Measurements from ENCODE around the gene MLX. TPM values are rescaled to one million over a fixed set of nuclear protein-coding genes. Genes with fewer than 3 reads are reported as not detected.

The MLX gene
- total RNA-seq, 2 donors from 2014 or later, result 24.9 to 28.7 TPM

DNA sequence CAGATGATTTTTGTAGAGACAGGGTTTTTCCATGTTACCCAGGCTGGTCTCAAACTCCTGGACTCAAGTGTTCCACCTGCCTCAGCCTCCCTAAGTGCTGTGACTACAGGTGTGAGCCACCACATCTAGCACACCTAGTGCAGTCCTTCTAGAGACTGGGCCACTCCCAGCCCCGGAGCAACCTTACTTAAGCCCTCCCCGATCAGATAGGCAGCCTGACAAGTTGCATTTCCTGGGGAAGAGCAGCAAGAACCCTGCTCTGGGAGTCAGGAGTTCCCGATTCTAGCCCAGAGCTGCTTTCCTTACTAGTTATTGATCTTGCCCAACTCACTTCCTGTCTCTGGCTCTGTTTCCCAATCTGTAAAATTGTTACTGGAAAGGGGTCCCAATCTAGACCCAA lies 37.8 kb upstream of the MLX start:
- no peaks in the 10 kb centered on the region for H3K27me3 ChIP-seq
- no peak for ATAC-seq
- no peak for TF ChIP-seq POLR2A (IDR thresholded peaks at IDR 0.05)
- TF ChIP-seq, protein P1, sequence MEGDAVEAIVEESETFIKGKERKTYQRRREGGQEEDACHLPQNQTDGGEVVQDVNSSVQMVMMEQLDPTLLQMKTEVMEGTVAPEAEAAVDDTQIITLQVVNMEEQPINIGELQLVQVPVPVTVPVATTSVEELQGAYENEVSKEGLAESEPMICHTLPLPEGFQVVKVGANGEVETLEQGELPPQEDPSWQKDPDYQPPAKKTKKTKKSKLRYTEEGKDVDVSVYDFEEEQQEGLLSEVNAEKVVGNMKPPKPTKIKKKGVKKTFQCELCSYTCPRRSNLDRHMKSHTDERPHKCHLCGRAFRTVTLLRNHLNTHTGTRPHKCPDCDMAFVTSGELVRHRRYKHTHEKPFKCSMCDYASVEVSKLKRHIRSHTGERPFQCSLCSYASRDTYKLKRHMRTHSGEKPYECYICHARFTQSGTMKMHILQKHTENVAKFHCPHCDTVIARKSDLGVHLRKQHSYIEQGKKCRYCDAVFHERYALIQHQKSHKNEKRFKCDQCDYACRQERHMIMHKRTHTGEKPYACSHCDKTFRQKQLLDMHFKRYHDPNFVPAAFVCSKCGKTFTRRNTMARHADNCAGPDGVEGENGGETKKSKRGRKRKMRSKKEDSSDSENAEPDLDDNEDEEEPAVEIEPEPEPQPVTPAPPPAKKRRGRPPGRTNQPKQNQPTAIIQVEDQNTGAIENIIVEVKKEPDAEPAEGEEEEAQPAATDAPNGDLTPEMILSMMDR (IDR thresholded peaks at IDR 0.05), result no peak
- 45 to 63% methylated on average over 3 of the region's 3 CpGs for WGBS, 2 donors
- intact Hi-C loops (cut with DNase I), result no loop called here
- H3K4me3 ChIP-seq, result no peak overlapping the region
- H3K36me3 ChIP-seq (replicated peaks in 1 of 2; ENCODE audit: insufficient read depth in 1 of 2, low read depth in 2 of 2), result no peaks in the 10 kb centered on the region
- no peak for DNase-seq
- H3K27ac ChIP-seq, result peak overlapping the region in 1 of 4 donors; percentile 81
- peaks cover 32% of the 10 kb centered on the region for H3K4me1 ChIP-seq
- no peaks in the 10 kb centered on the region for H3K9me3 ChIP-seq

DNA sequence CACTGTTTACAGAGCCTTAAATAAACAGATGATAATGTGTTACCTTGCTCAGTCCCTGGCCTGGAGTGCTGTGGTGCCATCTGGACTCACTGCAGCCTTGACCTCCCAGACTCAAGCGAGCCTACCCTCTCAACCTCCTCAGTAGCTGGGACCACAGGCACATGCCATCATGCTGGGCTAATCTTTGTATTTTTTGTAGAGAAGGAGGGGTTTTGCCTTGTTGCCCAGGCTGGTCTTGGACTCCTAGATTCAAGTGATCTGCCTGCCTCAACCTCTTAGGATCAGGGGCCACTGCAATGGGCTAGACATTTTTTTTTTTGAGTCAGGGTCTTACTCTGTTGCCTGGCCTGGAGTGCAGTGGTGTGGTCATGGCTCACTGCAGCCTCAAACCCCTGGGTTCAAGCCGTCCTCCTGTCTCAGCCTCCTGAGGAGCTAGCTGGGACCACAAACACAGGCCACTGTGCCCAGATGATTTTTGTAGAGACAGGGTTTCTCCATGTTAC lies 35.9 kb upstream of the MLX start:
- Histone ChIP-seq H3K36me3 (replicated peaks in 1 of 2; ENCODE audit: insufficient read depth in 1 of 2, low read depth in 2 of 2) (no peaks in the 10 kb centered on the region), H3K27me3 (no peaks in the 10 kb centered on the region), H3K4me3 (no peak overlapping the region), H3K4me1 (peaks cover 46% of the 10 kb centered on the region), H3K27ac (peak overlapping the region; percentile 40 to 83 (median 82)), H3K9me3 (no peaks in the 10 kb centered on the region)
- 29 to 64% methylated on average over 1 to 2 of the region's 2 CpGs for WGBS, 2 donors
- intact Hi-C loops (cut with DNase I), result no loop called here
- TF ChIP-seq, protein P1 (IDR thresholded peaks at IDR 0.05), result no peak
- no peak for TF ChIP-seq POLR2A (IDR thresholded peaks at IDR 0.05)
- DNase-seq (peak in 3 of 4 donors; percentile 61 to 74 (median 68)), ATAC-seq (peak; percentile 38)

DNA sequence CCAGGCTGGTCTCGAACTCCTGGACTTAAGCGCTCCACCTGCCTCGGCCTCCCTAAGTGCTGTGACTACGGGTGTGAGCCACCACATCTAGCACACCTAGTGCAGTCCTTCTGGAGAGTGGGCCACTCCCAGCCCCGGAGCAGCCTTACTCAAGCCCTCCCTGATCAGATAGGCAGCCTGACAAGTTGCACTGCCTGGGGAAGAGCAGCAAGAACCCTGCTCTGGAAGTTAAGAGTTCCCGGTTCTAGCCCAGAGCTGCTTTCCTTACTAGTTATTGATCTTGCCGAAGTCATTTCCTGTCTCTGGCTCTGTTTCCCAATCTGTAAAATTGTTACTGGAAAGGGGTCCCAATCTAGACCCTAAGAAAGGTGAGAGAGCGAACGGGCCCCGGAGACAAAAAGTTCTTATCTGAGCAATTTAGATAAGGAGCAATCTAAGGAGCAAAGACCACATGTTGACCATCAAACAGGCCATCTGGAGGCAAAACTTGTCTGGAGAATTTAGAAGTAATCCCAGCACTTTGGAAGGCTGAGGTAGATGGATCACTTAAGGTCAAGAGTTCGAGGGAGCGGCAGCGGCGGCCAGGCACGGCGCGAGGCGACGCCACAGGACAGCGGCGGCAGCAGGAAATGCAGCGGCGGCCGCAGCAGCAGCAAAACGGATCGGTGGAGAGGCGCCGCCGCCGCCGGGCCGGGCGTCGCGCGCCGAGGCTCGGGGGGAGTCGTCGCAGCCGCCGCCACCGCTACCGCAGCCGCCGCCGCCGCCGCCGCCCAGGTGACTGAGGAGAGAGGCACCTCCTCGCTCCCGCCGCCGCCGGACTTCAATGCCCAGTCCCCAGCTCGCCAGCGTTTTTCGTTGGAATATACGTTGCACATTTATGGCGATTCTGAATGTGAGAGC lies 35.2 kb upstream of the MLX start:
- intact Hi-C loops (cut with DNase I), result no loop called here
- peak; percentile 64 to 75 (median 68) for DNase-seq

DNA sequence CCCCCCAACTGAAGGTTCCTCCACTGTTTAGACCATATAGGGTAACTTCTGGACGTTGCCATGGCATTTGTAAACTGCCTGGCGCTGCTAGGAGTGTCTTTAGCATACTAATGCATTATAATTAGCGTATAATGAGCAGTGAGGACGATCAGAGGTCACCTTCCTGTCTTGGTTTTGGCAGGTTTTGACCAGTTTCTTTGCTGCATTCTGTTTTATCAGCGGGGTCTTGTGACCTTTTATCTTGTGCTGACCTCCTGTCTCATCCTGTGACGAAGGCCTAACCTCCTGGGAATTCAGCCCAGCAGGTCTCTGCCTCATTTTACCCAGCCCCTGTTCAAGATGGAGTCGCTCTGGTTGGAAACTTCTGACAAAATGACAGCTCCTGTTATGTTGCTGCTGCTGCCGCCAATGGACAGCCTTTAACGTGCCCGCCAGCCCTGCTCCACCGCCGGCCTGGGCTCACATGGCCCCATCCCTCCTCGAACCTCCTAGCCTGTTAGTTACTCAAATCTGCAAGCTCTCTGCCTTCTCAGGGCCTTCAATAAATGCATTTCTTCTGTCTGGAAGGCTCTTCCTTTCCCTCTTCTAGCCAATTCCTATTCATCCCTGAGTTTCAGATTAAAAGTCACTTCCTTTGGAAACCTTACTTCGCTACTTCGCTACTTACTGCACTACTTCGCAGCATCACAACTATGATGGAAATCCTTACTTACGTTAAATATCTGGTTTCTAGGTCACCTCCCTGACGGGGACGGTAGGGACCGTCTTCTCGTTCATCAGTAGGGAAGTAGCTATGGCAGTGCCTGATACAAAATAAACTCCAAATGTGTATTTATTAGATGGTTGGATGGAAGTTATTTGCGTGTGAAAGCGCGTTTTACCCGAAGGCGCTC lies 31.5 kb upstream of the MLX start:
- H3K4me1 ChIP-seq, result peaks cover 45% of the 10 kb centered on the region
- H3K36me3 ChIP-seq (replicated peaks in 1 of 2; ENCODE audit: insufficient read depth in 1 of 2, low read depth in 2 of 2), result peaks cover 0 to 4% of the 10 kb centered on the region in 2 donors
- H3K27ac ChIP-seq, result peak overlapping the region; percentile 90 to 94 (median 92)
- ATAC-seq, result peak; percentile 2
- H3K4me3 ChIP-seq, result peak overlapping the region in 1 of 2 donors; percentile 15
- H3K27me3 ChIP-seq, result no peaks in the 10 kb centered on the region
- intact Hi-C loops (cut with DNase I), result no loop called here
- H3K9me3 ChIP-seq, result no peaks in the 10 kb centered on the region
- TF ChIP-seq, protein P1 (IDR thresholded peaks at IDR 0.05), result no peak
- TF ChIP-seq POLR2A (IDR thresholded peaks at IDR 0.05), result no peak
- DNase-seq, result no peak
- WGBS, 2 donors, result 36% methylated on average over 26 of the region's 26 CpGs

More for the DNA sequence above, 35.2 kb upstream of the MLX start:
- H3K4me3 ChIP-seq, result no peak overlapping the region
- TF ChIP-seq POLR2A (IDR thresholded peaks at IDR 0.05), result no peak
- TF ChIP-seq, protein P1 (IDR thresholded peaks at IDR 0.05), result peak; percentile 11 to 69 (median 43)
- no peaks in the 10 kb centered on the region for H3K9me3 ChIP-seq
- peak; percentile 21 for ATAC-seq
- peaks cover 46% of the 10 kb centered on the region for H3K4me1 ChIP-seq
- H3K36me3 ChIP-seq (replicated peaks in 1 of 2; ENCODE audit: insufficient read depth in 1 of 2, low read depth in 2 of 2), result no peaks in the 10 kb centered on the region
- WGBS, 2 donors, result 9 to 12% methylated on average over 11 to 58 of the region's 60 CpGs
- H3K27ac ChIP-seq, result peak overlapping the region; percentile 76 to 83 (median 82)
- H3K27me3 ChIP-seq, result no peaks in the 10 kb centered on the region
